Vagina (tissue), 2 donors: ENCODE measurements around the gene RAB44.

Source experiments
- POLR2A ChIP-seq, 2 donors: fragments of 450-650 bp; IDR thresholded peaks; one replicate each; pipeline ENCODE4 v1.6.1; 2017; ENCODE audit warnings: antibody characterized with exemption in 2 of 2, mild to moderate bottlenecking in 2 of 2, moderate library complexity in 2 of 2
- POLR2AphosphoS5 ChIP-seq, 2 donors: sonication (generic); formaldehyde crosslinking; IDR thresholded peaks; one replicate each; pipeline ENCODE4 v1.9.0; 2017; ENCODE audit warnings: antibody characterized with exemption in 2 of 2, mild to moderate bottlenecking in 2 of 2, low read depth in 1 of 2; ENCODE audit not compliant: insufficient read depth in 1 of 2
- TF ChIP-seq, protein P1 (sequence below), 3 experiments: fragments of 450-650 bp in 2 of 3; fragments of 200-600 bp in 1 of 3; sonication (generic) in 1 of 3; IDR thresholded peaks; one replicate each; pipeline ENCODE4 v1.5.1; 2017 to 2019; ENCODE audit warnings: antibody characterized with exemption in 3 of 3, mild to moderate bottlenecking in 2 of 3, moderate library complexity in 2 of 3

DNA sequence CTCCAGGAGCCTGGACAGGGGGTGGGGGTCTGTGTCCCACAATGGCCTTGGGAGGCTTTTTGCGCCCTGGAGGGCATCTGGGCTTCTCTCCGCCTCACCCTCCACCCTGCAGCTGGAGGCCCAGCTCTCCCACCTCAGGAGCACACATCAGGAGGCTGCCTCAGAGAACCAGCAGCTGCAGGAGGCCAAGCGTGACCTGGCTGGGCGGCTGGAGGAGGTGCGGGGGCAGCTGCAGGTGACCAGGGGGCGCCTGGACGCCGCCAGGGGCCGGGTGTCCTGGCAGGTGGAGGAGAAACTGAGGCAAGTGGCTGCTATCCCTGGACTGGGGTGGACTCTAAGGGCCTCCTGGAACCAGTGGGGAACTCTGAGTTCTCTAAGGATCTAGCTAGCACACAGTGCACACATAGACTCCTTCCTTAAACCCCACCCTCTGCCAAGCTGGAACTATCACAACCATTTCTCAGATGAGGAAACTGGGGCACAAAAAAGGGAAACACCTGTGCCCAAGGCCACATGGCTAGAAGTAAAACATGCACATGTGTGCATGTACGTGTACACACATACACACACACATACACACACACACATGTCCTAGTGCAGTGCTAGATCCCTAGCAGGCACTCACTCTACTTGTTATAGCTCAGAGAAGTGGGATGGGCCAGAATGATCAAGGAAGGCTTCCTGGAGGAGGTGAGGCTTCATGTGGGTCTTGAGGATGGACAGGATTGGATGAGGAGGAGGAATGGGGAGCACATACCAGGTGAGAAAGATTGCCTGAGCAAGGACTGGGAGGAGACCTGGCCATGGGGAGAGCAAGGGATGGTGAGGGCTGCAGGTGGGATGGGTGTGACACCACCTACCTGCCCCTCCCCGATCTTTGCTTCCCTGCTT lies 22.9 kb downstream of the RAB44 start:
- TF ChIP-seq, protein P1, sequence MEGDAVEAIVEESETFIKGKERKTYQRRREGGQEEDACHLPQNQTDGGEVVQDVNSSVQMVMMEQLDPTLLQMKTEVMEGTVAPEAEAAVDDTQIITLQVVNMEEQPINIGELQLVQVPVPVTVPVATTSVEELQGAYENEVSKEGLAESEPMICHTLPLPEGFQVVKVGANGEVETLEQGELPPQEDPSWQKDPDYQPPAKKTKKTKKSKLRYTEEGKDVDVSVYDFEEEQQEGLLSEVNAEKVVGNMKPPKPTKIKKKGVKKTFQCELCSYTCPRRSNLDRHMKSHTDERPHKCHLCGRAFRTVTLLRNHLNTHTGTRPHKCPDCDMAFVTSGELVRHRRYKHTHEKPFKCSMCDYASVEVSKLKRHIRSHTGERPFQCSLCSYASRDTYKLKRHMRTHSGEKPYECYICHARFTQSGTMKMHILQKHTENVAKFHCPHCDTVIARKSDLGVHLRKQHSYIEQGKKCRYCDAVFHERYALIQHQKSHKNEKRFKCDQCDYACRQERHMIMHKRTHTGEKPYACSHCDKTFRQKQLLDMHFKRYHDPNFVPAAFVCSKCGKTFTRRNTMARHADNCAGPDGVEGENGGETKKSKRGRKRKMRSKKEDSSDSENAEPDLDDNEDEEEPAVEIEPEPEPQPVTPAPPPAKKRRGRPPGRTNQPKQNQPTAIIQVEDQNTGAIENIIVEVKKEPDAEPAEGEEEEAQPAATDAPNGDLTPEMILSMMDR (IDR thresholded peaks at IDR 0.05): no peak
- TF ChIP-seq POLR2A (IDR thresholded peaks at IDR 0.05) (no peak), POLR2AphosphoS5 (IDR thresholded peaks at IDR 0.05; ENCODE audit: insufficient read depth in 1 of 2, low read depth in 1 of 2) (no peak)
